Measurements from ENCODE around the gene DLX5.
A peak's percentile ranks its signal among the peaks of the same experiment; 100 is the strongest.

DNA sequence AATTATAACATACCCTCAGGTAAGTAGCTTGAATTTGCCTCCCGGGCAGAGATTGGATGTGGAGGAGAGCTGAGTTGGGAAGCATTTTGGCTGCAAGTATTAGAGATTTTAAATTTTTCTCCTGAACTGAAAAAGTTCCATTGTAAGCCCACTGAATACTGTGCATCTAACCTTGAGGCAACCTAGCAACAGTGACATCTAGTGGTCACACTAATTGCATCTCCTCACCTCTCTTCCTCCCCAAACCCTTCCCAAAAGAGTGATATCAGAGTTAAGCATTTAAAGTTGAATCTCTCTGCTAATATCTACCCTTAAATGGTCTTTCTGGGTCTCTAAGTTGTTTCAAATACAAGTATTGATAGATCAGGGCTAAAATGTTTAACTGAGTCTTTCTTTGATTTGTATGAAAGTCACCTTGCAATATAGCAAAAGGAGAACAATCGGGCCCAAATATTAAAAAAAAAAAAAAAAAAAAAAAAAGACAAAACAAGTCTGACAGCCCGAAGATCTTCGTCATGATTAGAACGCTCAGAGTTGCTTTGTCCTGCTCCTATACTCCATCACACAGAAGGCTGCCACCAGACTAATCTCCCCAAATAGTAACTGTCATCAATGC is 40.4 kb upstream of the DLX5 start:
- TF ChIP-seq, protein P1, sequence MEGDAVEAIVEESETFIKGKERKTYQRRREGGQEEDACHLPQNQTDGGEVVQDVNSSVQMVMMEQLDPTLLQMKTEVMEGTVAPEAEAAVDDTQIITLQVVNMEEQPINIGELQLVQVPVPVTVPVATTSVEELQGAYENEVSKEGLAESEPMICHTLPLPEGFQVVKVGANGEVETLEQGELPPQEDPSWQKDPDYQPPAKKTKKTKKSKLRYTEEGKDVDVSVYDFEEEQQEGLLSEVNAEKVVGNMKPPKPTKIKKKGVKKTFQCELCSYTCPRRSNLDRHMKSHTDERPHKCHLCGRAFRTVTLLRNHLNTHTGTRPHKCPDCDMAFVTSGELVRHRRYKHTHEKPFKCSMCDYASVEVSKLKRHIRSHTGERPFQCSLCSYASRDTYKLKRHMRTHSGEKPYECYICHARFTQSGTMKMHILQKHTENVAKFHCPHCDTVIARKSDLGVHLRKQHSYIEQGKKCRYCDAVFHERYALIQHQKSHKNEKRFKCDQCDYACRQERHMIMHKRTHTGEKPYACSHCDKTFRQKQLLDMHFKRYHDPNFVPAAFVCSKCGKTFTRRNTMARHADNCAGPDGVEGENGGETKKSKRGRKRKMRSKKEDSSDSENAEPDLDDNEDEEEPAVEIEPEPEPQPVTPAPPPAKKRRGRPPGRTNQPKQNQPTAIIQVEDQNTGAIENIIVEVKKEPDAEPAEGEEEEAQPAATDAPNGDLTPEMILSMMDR (IDR thresholded peaks at IDR 0.05 in 2 of 3, conservative IDR thresholded peaks at IDR 0.05 in 1 of 3; ENCODE audit: insufficient read depth in 2 of 3, low read depth in 1 of 3, low read length in 3 of 3), result peak; percentile 60 to 73 (median 71)
- TF ChIP-seq FOXJ3 (CRISPR knock-in tag; IDR thresholded peaks at IDR 0.05) (no peak), KLF16 (IDR thresholded peaks at IDR 0.05) (no peak), ESRRA (IDR thresholded peaks at IDR 0.05; ENCODE audit: borderline replicate concordance, low read depth) (no peak)
- TF ChIP-seq, protein P2, sequence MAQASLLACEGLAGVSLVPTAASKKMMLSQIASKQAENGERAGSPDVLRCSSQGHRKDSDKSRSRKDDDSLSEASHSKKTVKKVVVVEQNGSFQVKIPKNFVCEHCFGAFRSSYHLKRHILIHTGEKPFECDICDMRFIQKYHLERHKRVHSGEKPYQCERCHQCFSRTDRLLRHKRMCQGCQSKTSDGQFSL (CRISPR knock-in tag; IDR thresholded peaks at IDR 0.05), result no peak
- TF ChIP-seq, protein P2 (tag; IDR thresholded peaks at IDR 0.05), result no peak

All from K562 (cell line).